Measurements from ENCODE around the gene FEN1. TPM values are rescaled to one million over a fixed set of nuclear protein-coding genes. Genes with fewer than 3 reads are reported as not detected.

Gene FEN1
- total and polyA plus RNA-seq, 2 of the 13 experiments (the other 11 are each of a cell fraction or from before 2014, with no cell fraction given): 12.4 to 102 TPM

GRCh38 chr11:61828379-61828628 is 35.6 kb downstream of the FEN1 start:
- Histone ChIP-seq H3K36me3 (replicated peaks in 1 of 2; ENCODE audit: control insufficient read depth in 1 of 2, insufficient read depth in 2 of 2, low read length in 2 of 2) (no peaks in the 10 kb centered on the region), H3K27me3 (ENCODE audit: control insufficient read depth in 1 of 2, insufficient read depth in 2 of 2, low read length in 2 of 2) (no peaks in the 10 kb centered on the region), H4K20me1 (ENCODE audit: insufficient read depth, low read length) (no peaks in the 10 kb centered on the region), H2AFZ (ENCODE audit: low read length) (no peak overlapping the region), H3K4me2 (ENCODE audit: low read depth, low read length) (peak overlapping the region; percentile 86), H3K9ac (ENCODE audit: insufficient read depth, low read depth, low read length) (peak overlapping the region; percentile 78), H3K27ac (ENCODE audit: extremely low read length, insufficient read depth, low read length) (peak overlapping the region; percentile 74), H3K79me2 (ENCODE audit: insufficient read depth, low read length) (peaks cover 33% of the 10 kb centered on the region), H3K4me1 (ENCODE audit: insufficient read depth, low read length) (peaks cover 41% of the 10 kb centered on the region), H3K9me3 (ENCODE audit: low read length) (no peaks in the 10 kb centered on the region), H3K4me3 (replicated peaks in 1 of 3; ENCODE audit: insufficient read depth in 1 of 3, low read depth in 2 of 3, low read length in 3 of 3) (peak overlapping the region; percentile 62 to 91 (median 82))
- no TSS peak for BruUV-seq (replicated peaks)
- intact Hi-C loops (cut with micrococcal nuclease; ENCODE audit: unreplicated experiment) (no loop called here), in situ Hi-C loops (cut with HindIII; ENCODE audit: extremely low pct_ligation_motif_present, low pct_unique_long_range_greater_than_20kb) (no loop called here)
- no peak for FAIRE-seq
- ATAC-seq: peak; percentile 12; the same call in 2 of the 3 replicates
- WGBS (ENCODE audit: low lambda C conversion rate): 0% methylated on average over 2 of the region's 16 CpGs
- no peak for DNase-seq (ENCODE audit: low spot score)
- ChIA-PET POLR2A (interaction anchor here (1.2 to 2.8 kb wide), 3 partner anchors 12 to 72 kb away, joined by 4 to 49 read pairs (median 6); partner anchors contain the start of genes FADS1, FEN1 and TMEM258), CTCF (ENCODE audit: low intra/inter-chr PET ratio, low total read pairs) (interaction anchor here (1.8 kb wide), 1 partner anchor 31 kb away, joined by 7 read pairs; no protein-coding TSS in a partner anchor)
- TF ChIP-seq NCOA2 (CRISPR knock-in tag; IDR thresholded peaks at IDR 0.05) (0 out of 2 replicates have a peak, but pooled peaks have one; percentile 26), ZBTB7B (CRISPR knock-in tag; IDR thresholded peaks at IDR 0.05) (0 out of 2 replicates have a peak, but pooled peaks have one; percentile 11), HNRNPH1 (optimal IDR thresholded peaks at IDR 0.05; ENCODE audit: low read depth, low read length) (no peak), PCBP1 (IDR thresholded peaks at IDR 0.05; ENCODE audit: borderline replicate concordance, low read depth, low read length) (0 out of 2 replicates have a peak, but pooled peaks have one; percentile 14), ZBTB10 (CRISPR knock-in tag; IDR thresholded peaks at IDR 0.05; ENCODE audit: borderline replicate concordance) (no peak), RXRA (CRISPR knock-in tag; IDR thresholded peaks at IDR 0.05) (0 out of 2 replicates have a peak, but pooled peaks have one; percentile 5), NRL (CRISPR knock-in tag; IDR thresholded peaks at IDR 0.05; ENCODE audit: borderline replicate concordance) (0 out of 2 replicates have a peak, but pooled peaks have one; percentile 34), ZNF18 (CRISPR knock-in tag; IDR thresholded peaks at IDR 0.05; ENCODE audit: insufficient replicate concordance) (peak; percentile 90), EEA1 (CRISPR knock-in tag; IDR thresholded peaks at IDR 0.05; ENCODE audit: borderline replicate concordance) (0 out of 2 replicates have a peak, but pooled peaks have one; percentile 45), MAZ (IDR thresholded peaks at IDR 0.05; ENCODE audit: borderline replicate concordance, low read depth, low read length) (no peak), MAZ (CRISPR knock-in tag; IDR thresholded peaks at IDR 0.05; ENCODE audit: low read depth) (peak; percentile 71)
